Measurements from ENCODE around the gene ADGRL2. TPM values are rescaled to one million over a fixed set of nuclear protein-coding genes. Genes with fewer than 3 reads are reported as not detected.

The ADGRL2 gene
- polyA plus RNA-seq, 1 donor from 2014 or later: 190 TPM

DNA sequence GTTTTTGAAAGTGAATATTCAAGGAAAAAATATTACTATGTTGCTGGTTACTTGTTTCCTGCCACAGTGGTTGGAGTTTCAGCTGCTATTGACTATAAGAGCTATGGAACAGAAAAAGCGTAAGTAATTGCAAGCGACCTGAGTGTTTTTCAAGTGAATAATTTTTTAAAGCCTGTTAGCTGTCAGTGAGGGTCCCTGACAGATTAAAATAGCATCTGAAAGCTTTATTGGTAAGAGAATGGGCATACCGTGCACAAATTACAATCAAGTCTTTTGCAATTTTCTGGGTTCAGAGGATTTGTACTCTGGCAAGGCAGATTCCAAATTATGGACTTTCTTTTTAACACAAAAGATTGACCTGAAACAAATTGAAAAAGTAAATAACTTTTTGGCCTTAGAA, 169.7 kb downstream of the ADGRL2 start:
- Histone ChIP-seq H3K27me3 (ENCODE audit: insufficient read depth, low read depth, low read length) (no peaks in the 10 kb centered on the region), H3K9me3 (ENCODE audit: low read length) (no peaks in the 10 kb centered on the region), H3K79me2 (replicated peaks; ENCODE audit: insufficient read depth, low read length) (peaks cover 7% of the 10 kb centered on the region), H3K4me2 (ENCODE audit: low read length) (no peak overlapping the region), H2AFZ (ENCODE audit: low read depth, low read length) (no peak overlapping the region), H4K20me1 (ENCODE audit: insufficient read depth) (no peaks in the 10 kb centered on the region), H3K9me2 (ENCODE audit: insufficient read depth, low read length) (no peaks in the 10 kb centered on the region), H3F3A (ENCODE audit: insufficient read depth, low read length, poor library complexity, severe bottlenecking) (no peaks in the 10 kb centered on the region), H3K9ac (ENCODE audit: low read length) (no peak overlapping the region), H3K36me3 (ENCODE audit: insufficient read depth, low read length) (peaks cover 5% of the 10 kb centered on the region), H3K4me3 (ENCODE audit: low read length) (no peak overlapping the region), H3K27ac (ENCODE audit: low read length) (no peak overlapping the region)
- TF ChIP-seq TAF1 (IDR thresholded peaks at IDR 0.05; ENCODE audit: low read depth): no peak
- TF ChIP-seq EZH2 (IDR thresholded peaks at IDR 0.05; ENCODE audit: borderline replicate concordance, insufficient read depth, low read length, poor library complexity, severe bottlenecking): no peak
- TF ChIP-seq, protein P1, sequence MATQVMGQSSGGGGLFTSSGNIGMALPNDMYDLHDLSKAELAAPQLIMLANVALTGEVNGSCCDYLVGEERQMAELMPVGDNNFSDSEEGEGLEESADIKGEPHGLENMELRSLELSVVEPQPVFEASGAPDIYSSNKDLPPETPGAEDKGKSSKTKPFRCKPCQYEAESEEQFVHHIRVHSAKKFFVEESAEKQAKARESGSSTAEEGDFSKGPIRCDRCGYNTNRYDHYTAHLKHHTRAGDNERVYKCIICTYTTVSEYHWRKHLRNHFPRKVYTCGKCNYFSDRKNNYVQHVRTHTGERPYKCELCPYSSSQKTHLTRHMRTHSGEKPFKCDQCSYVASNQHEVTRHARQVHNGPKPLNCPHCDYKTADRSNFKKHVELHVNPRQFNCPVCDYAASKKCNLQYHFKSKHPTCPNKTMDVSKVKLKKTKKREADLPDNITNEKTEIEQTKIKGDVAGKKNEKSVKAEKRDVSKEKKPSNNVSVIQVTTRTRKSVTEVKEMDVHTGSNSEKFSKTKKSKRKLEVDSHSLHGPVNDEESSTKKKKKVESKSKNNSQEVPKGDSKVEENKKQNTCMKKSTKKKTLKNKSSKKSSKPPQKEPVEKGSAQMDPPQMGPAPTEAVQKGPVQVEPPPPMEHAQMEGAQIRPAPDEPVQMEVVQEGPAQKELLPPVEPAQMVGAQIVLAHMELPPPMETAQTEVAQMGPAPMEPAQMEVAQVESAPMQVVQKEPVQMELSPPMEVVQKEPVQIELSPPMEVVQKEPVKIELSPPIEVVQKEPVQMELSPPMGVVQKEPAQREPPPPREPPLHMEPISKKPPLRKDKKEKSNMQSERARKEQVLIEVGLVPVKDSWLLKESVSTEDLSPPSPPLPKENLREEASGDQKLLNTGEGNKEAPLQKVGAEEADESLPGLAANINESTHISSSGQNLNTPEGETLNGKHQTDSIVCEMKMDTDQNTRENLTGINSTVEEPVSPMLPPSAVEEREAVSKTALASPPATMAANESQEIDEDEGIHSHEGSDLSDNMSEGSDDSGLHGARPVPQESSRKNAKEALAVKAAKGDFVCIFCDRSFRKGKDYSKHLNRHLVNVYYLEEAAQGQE (IDR thresholded peaks at IDR 0.05; ENCODE audit: borderline replicate concordance): no peak
- TF ChIP-seq SMC3 (conservative IDR thresholded peaks at IDR 0.05; ENCODE audit: poor library complexity): no peak
- TF ChIP-seq MXI1 (conservative IDR thresholded peaks at IDR 0.05; ENCODE audit: poor library complexity, severe bottlenecking): no peak
- no peak for TF ChIP-seq RAD21 (conservative IDR thresholded peaks at IDR 0.05)
- no peak for TF ChIP-seq EP300 (conservative IDR thresholded peaks at IDR 0.05; ENCODE audit: poor library complexity, severe bottlenecking)
- TF ChIP-seq, protein P2, sequence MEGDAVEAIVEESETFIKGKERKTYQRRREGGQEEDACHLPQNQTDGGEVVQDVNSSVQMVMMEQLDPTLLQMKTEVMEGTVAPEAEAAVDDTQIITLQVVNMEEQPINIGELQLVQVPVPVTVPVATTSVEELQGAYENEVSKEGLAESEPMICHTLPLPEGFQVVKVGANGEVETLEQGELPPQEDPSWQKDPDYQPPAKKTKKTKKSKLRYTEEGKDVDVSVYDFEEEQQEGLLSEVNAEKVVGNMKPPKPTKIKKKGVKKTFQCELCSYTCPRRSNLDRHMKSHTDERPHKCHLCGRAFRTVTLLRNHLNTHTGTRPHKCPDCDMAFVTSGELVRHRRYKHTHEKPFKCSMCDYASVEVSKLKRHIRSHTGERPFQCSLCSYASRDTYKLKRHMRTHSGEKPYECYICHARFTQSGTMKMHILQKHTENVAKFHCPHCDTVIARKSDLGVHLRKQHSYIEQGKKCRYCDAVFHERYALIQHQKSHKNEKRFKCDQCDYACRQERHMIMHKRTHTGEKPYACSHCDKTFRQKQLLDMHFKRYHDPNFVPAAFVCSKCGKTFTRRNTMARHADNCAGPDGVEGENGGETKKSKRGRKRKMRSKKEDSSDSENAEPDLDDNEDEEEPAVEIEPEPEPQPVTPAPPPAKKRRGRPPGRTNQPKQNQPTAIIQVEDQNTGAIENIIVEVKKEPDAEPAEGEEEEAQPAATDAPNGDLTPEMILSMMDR (IDR thresholded peaks at IDR 0.05; ENCODE audit: poor library complexity, severe bottlenecking): no peak
- TF ChIP-seq POLR2AphosphoS5 (IDR thresholded peaks at IDR 0.05): no peak

DNA sequence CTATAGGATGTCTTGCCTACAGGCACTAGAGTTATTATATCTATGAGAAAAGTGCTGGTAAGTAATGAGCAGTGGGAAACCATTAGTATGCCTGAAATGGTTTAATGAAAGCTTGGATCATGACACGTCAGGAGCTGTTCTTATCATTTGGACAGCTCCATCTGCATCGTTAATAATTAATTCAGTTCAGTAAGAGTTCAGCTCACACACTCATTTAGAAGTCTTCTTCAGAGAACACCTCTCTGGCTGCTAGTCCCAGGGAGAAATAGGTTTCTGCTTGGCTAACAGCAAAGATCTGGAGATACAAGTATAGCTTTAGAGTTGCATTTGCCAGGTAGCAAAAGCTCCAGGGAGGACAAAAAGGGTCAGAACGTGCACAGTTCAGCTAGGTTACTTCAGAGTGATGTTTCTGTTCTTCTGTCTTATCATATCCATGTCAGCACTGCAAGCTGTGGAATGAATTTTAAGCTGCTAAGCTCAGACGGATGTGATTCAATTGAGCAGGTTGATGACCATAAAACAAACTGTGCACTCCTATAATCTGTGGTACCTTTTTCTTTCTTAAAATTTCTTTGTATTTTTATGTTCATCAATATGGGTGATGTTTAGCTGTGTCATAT, 173.6 kb downstream of the ADGRL2 start:
- H3K4me2 ChIP-seq (ENCODE audit: low read length): no peak overlapping the region
- H3K9ac ChIP-seq (ENCODE audit: low read length): no peak overlapping the region
- no peaks in the 10 kb centered on the region for H4K20me1 ChIP-seq (ENCODE audit: insufficient read depth)
- TF ChIP-seq EP300 (conservative IDR thresholded peaks at IDR 0.05; ENCODE audit: poor library complexity, severe bottlenecking): no peak
- no peak for TF ChIP-seq MXI1 (conservative IDR thresholded peaks at IDR 0.05; ENCODE audit: poor library complexity, severe bottlenecking)
- TF ChIP-seq, protein P2 (IDR thresholded peaks at IDR 0.05; ENCODE audit: poor library complexity, severe bottlenecking): no peak
- TF ChIP-seq, protein P1 (IDR thresholded peaks at IDR 0.05; ENCODE audit: borderline replicate concordance): no peak
- no peak for TF ChIP-seq RAD21 (conservative IDR thresholded peaks at IDR 0.05)
- no peak for TF ChIP-seq EZH2 (IDR thresholded peaks at IDR 0.05; ENCODE audit: borderline replicate concordance, insufficient read depth, low read length, poor library complexity, severe bottlenecking)
- no peak for TF ChIP-seq SMC3 (conservative IDR thresholded peaks at IDR 0.05; ENCODE audit: poor library complexity)
- TF ChIP-seq POLR2AphosphoS5 (IDR thresholded peaks at IDR 0.05): no peak
- no peak for TF ChIP-seq TAF1 (IDR thresholded peaks at IDR 0.05; ENCODE audit: low read depth)
- H3K36me3 ChIP-seq (ENCODE audit: insufficient read depth, low read length): no peaks in the 10 kb centered on the region
- no peaks in the 10 kb centered on the region for H3K79me2 ChIP-seq (replicated peaks; ENCODE audit: insufficient read depth, low read length)
- H3K4me3 ChIP-seq (ENCODE audit: low read length): no peak overlapping the region
- no peak overlapping the region for H2AFZ ChIP-seq (ENCODE audit: low read depth, low read length)
- H3K27ac ChIP-seq (ENCODE audit: low read length): peak overlapping the region; percentile 5
- no peaks in the 10 kb centered on the region for H3K9me2 ChIP-seq (ENCODE audit: insufficient read depth, low read length)
- no peaks in the 10 kb centered on the region for H3K9me3 ChIP-seq (ENCODE audit: low read length)
- H3K27me3 ChIP-seq (ENCODE audit: insufficient read depth, low read depth, low read length): no peaks in the 10 kb centered on the region
- no peaks in the 10 kb centered on the region for H3F3A ChIP-seq (ENCODE audit: insufficient read depth, low read length, poor library complexity, severe bottlenecking)

Measured in neural cell (in vitro differentiated cells).